ENCODE measurements around the gene MRPL17.
"Not testable (repeated sequence)": the region's sequence is repeated elsewhere in the genome, so short reads cannot be mapped to it uniquely, and the experiment has no call there.

MRPL17 gene

GRCh38 chr11:6694229-6694535, 11.0 kb upstream of the MRPL17 start:
- no peak for DNase-seq (ENCODE audit: low read depth)
- TF ChIP-seq, protein P1, sequence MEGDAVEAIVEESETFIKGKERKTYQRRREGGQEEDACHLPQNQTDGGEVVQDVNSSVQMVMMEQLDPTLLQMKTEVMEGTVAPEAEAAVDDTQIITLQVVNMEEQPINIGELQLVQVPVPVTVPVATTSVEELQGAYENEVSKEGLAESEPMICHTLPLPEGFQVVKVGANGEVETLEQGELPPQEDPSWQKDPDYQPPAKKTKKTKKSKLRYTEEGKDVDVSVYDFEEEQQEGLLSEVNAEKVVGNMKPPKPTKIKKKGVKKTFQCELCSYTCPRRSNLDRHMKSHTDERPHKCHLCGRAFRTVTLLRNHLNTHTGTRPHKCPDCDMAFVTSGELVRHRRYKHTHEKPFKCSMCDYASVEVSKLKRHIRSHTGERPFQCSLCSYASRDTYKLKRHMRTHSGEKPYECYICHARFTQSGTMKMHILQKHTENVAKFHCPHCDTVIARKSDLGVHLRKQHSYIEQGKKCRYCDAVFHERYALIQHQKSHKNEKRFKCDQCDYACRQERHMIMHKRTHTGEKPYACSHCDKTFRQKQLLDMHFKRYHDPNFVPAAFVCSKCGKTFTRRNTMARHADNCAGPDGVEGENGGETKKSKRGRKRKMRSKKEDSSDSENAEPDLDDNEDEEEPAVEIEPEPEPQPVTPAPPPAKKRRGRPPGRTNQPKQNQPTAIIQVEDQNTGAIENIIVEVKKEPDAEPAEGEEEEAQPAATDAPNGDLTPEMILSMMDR (IDR thresholded peaks at IDR 0.05; ENCODE audit: control insufficient read depth, insufficient read depth, low read depth, low read length, missing control alignments): no peak
- no peak overlapping the region for H3K4me3 ChIP-seq (ENCODE audit: control insufficient read depth, low read depth, low read length)

- DNase-seq (ENCODE audit: low read depth): peak; percentile 68
- no peak overlapping the region for H3K4me3 ChIP-seq (ENCODE audit: control insufficient read depth, low read depth, low read length)
- TF ChIP-seq, protein P1 (IDR thresholded peaks at IDR 0.05; ENCODE audit: control insufficient read depth, insufficient read depth, low read depth, low read length, missing control alignments): no peak
These were observed 10.4 kb upstream of the MRPL17 start for GRCh38 chr11:6693342-6694228.

DNA sequence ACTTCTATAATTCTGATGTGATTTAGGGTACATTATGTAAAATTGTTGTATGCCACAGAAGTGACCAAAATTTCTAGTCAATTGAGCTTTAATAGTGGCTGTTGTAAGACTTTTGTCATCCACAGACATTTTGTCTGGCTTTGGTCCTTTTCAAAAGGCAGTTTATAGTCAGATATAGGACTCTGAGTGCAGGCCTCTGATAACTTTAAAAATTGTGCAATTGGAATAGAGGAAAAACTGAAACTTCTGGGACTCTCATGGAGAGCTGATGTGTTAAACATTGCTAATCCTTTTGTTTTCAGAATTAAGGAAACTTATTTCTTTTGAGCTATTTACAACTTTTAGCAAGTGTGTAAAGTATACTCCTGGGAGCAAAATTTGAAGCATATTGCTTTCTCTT, 9.0 kb upstream of the MRPL17 start:
- TF ChIP-seq, protein P1 (IDR thresholded peaks at IDR 0.05; ENCODE audit: control insufficient read depth, insufficient read depth, low read depth, low read length, missing control alignments): no peak
- no peak overlapping the region for H3K4me3 ChIP-seq (ENCODE audit: control insufficient read depth, low read depth, low read length)
- no peak for DNase-seq (ENCODE audit: low read depth)

GRCh38 chr11:6690431-6691132, 7.4 kb upstream of the MRPL17 start:
- H3K4me3 ChIP-seq (ENCODE audit: control insufficient read depth, low read depth, low read length); DNase-seq (ENCODE audit: low read depth): not testable (repeated sequence)

- DNase-seq (ENCODE audit: low read depth): no peak
- no peak overlapping the region for H3K4me3 ChIP-seq (ENCODE audit: control insufficient read depth, low read depth, low read length)
- TF ChIP-seq, protein P1 (IDR thresholded peaks at IDR 0.05; ENCODE audit: control insufficient read depth, insufficient read depth, low read depth, low read length, missing control alignments): no peak
These were observed 4.7 kb upstream of the MRPL17 start for GRCh38 chr11:6687876-6688275.

DNA sequence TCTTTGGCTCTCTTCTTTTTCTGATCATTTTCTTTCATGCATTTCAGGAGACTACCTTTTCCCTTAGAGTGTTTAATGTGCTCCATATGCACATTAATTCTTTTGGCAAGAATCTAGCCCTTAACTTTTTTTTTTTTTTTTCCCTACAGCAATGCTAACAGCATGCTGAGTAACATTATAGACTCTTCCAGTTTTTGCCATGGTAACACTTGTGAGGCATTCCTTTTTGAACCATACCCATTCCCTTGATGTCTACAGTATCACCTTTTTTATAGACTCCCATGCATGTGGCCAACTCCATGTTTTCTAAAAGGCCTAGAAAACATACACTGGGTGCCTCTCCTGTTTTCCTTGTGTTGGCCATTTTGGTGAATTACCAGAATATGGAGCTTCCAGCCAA, 2.9 kb upstream of the MRPL17 start:
- DNase-seq (ENCODE audit: low read depth): no peak
- no peak overlapping the region for H3K4me3 ChIP-seq (ENCODE audit: control insufficient read depth, low read depth, low read length)
- TF ChIP-seq, protein P1 (IDR thresholded peaks at IDR 0.05; ENCODE audit: control insufficient read depth, insufficient read depth, low read depth, low read length, missing control alignments): no peak

DNA sequence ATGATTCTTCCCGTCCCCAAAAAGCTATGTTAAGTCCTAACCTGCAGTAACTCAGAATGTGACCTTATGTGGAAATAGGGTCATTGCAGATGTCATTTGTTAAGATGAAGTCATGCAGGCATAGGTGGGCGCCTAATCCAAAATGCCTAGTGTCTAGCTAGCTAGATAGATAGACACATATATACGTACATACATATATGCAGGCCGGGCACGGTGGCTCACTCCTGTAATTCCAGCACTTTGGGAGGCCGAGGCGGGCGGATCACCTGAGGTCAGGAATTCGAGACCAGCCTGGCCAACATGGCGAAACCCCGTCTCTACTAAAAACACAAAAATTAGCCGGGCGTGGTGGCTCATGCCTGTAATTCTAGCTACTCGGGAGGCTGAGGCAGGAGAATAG, 928 bp upstream of the MRPL17 start:
- not testable (repeated sequence) for H3K4me3 ChIP-seq (ENCODE audit: control insufficient read depth, low read depth, low read length); DNase-seq (ENCODE audit: low read depth)
